Duodenal mucosa (tissue), 2 donors: ENCODE measurements around the gene LILRA1.
"Not testable (repeated sequence)": the region's sequence is repeated elsewhere in the genome, so short reads cannot be mapped to it uniquely, and the experiment has no call there.

Experiments used
- H3K27ac ChIP-seq: one replicate; pipeline ENCODE4 v1.7.0; 2013; ENCODE audit warnings: low read depth, low read length
- H3K27me3 ChIP-seq, 2 donors: one replicate each; pipeline ENCODE4 v1.7.0; 2013; ENCODE audit warnings: low read length in 2 of 2, control low read depth in 1 of 2; ENCODE audit not compliant: insufficient read depth in 2 of 2, control insufficient read depth in 1 of 2
- H3K36me3 ChIP-seq, 2 donors: one replicate each; pipeline ENCODE4 v1.7.0; 2013; ENCODE audit warnings: low read length in 2 of 2, control low read depth in 1 of 2; ENCODE audit not compliant: insufficient read depth in 2 of 2, control insufficient read depth in 1 of 2
- H3K4me1 ChIP-seq, 2 donors: one replicate each; pipeline ENCODE4 v1.7.0; 2013; ENCODE audit warnings: low read length in 2 of 2, control low read depth in 1 of 2; ENCODE audit not compliant: insufficient read depth in 2 of 2, control insufficient read depth in 1 of 2
- H3K4me3 ChIP-seq, 2 donors: one replicate each; pipeline ENCODE4 v1.7.0; 2013; ENCODE audit warnings: low read length in 2 of 2, low read depth in 1 of 2
- H3K9ac ChIP-seq, 2 donors: one replicate each; pipeline ENCODE4 v1.7.0; 2013; ENCODE audit warnings: low read length in 2 of 2, low read depth in 1 of 2
- H3K9me3 ChIP-seq, 2 donors: one replicate each; pipeline ENCODE4 v1.7.0; 2013; ENCODE audit warnings: low read length in 2 of 2, control low read depth in 1 of 2; ENCODE audit not compliant: control insufficient read depth in 1 of 2

LILRA1 gene

DNA sequence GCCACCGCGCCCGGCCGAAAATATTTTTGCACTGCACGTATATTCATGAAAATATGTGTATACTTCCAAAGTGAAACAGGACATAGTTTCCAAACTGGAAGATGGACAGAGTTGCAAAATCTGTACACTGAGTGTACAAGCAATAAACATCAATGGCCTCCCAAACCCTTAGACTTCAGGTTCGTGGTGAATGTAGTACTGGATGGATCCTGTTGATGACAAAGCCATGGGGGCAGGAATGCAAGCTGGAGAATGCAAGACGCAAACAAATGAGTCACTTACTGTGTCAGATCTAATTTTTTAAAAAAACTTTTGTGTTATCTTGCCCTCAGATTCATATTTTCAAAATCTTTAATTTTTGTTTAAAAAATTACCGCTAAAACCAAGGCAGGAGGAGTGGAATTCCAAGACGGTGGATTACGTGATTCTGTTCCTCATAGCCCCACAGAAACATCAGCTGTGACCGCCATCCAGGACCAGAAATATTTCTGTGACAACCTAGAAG lies 32.5 kb upstream of the LILRA1 start:
- Histone ChIP-seq H3K4me1 (no peaks in the 10 kb centered on the region), H3K27me3 (peaks cover 0 to 3% of the 10 kb centered on the region in 2 donors), H3K27ac (no peak overlapping the region), H3K36me3 (no peaks in the 10 kb centered on the region), H3K9ac (no peak overlapping the region), H3K9me3 (no peaks in the 10 kb centered on the region), H3K4me3 (no peak overlapping the region)

DNA sequence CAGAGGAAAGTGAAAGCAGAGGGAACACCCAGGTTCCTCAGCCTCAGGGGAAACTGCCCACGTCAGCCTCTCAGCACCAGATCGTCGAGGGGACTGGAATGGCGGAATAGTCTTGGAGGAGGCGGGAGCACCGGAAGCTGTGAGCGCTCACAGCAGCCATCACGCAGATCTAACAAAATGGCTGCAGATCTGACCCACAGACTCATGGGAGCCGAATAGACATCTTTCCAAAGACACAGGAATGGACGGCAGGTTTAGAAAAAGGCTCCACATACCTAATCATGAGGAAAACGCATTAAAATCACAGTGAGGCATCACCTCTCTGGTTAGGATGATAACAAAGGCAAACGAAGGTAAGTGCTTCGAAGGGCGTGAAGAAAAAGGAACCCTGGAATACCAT lies 31.6 kb upstream of the LILRA1 start:
- H3K27me3 ChIP-seq = peaks cover 0 to 3% of the 10 kb centered on the region in 2 donors
- H3K27ac ChIP-seq = no peak overlapping the region
- H3K4me3 ChIP-seq = no peak overlapping the region
- H3K9me3 ChIP-seq = no peaks in the 10 kb centered on the region
- no peaks in the 10 kb centered on the region for H3K4me1 ChIP-seq
- H3K9ac ChIP-seq = no peak overlapping the region
- no peaks in the 10 kb centered on the region for H3K36me3 ChIP-seq

DNA sequence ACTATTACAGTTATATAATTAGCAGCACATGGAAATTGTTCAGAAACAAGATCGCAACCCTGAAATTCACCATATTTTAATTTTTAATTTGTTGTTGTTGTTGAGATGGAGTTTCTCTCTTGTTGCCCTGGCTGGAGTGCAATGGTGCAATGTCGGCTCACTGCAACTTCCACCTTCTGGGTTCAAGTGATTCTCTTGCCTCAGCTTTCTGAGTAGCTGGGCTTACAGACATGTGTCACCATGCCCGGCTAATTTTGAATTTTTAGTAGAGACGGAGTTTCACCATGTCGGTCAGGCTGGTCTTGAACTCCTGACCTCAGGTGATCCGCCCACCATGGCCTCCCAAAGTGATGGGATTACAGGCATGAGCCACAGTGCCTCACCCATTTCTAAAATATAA lies 30.2 kb upstream of the LILRA1 start:
- H3K36me3 ChIP-seq, H3K27me3 ChIP-seq, H3K9me3 ChIP-seq, H3K27ac ChIP-seq, H3K4me1 ChIP-seq, H3K4me3 ChIP-seq, H3K9ac ChIP-seq: not testable (repeated sequence)

DNA sequence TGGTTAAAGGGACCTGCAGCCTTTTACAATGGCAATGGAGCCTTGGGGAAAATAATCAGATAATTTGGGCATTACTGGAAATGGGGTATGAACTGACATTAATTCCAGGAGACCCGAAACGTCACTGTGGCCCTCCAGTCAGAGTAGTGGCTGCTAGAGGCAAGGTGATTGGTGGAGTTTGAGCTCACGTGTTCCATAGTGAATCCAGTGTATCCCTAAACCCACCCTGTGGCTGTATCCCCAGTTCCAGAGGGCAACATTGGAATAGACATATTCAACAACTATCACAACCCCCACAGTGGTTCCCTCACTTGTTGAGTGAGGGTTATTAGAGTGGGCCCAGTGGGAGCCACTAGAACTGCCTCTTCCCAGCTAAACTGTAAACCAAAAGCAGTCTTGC lies 23.1 kb upstream of the LILRA1 start:
- Histone ChIP-seq H3K4me1 (no peaks in the 10 kb centered on the region), H3K27me3 (peaks cover 0 to 5% of the 10 kb centered on the region in 2 donors), H3K4me3 (no peak overlapping the region), H3K36me3 (no peaks in the 10 kb centered on the region), H3K27ac (no peak overlapping the region), H3K9me3 (no peaks in the 10 kb centered on the region), H3K9ac (no peak overlapping the region)

GRCh38 chr19:54571715-54572615 lies 21.5 kb upstream of the LILRA1 start:
- H3K27me3 ChIP-seq, H3K27ac ChIP-seq, H3K4me1 ChIP-seq: not testable (repeated sequence)

GRCh38 chr19:54572696-54573311 lies 20.6 kb upstream of the LILRA1 start:
- Histone ChIP-seq H3K4me1 (no peaks in the 10 kb centered on the region), H3K36me3 (no peaks in the 10 kb centered on the region), H3K9me3 (no peaks in the 10 kb centered on the region), H3K4me3 (no peak overlapping the region), H3K9ac (no peak overlapping the region), H3K27ac (no peak overlapping the region), H3K27me3 (peaks cover 0 to 5% of the 10 kb centered on the region in 2 donors)

More at GRCh38 chr19:54571715-54572615, 21.5 kb upstream of the LILRA1 start:
- not testable (repeated sequence) for H3K36me3 ChIP-seq, H3K9me3 ChIP-seq, H3K9ac ChIP-seq, H3K4me3 ChIP-seq

GRCh38 chr19:54573330-54573872 lies 20.0 kb upstream of the LILRA1 start, which contains the start of gene LILRA2:
TSS of gene LILRA2 (plus strand) at chr19:54573790. CDS start at chr19:54573879, 89 bp downstream.
- H3K4me1 ChIP-seq = no peaks in the 10 kb centered on the region
- no peak within 1 kb of the TSS for H3K27ac ChIP-seq
- H3K4me3 ChIP-seq = no peak within 1 kb of the TSS
- no peak within 1 kb of the TSS for H3K9ac ChIP-seq
- no peaks in the 10 kb centered on the region for H3K9me3 ChIP-seq
- H3K36me3 ChIP-seq = no peaks in the 10 kb centered on the region
- H3K27me3 ChIP-seq = peaks cover 0 to 5% of the 10 kb centered on the region in 2 donors

DNA sequence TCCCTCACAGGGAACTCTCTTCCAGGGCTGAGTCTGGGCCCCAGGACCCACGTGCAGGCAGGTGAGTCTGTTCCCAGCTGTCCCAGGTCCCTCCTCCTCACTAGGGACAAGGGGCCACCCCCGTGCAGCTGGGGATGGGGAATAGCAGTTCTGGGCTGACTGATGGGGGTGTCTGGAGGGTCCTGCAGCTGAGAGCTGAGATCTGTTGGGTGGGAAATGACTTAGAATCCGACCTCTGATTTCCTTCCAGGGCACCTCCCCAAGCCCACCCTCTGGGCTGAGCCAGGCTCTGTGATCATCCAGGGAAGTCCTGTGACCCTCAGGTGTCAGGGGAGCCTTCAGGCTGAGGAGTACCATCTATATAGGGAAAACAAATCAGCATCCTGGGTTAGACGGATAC lies 19.4 kb upstream of the LILRA1 start:
- no peak overlapping the region for H3K4me3 ChIP-seq
- no peaks in the 10 kb centered on the region for H3K36me3 ChIP-seq
- no peaks in the 10 kb centered on the region for H3K4me1 ChIP-seq
- H3K27ac ChIP-seq = no peak overlapping the region
- H3K9me3 ChIP-seq = no peaks in the 10 kb centered on the region
- H3K27me3 ChIP-seq = peaks cover 0 to 5% of the 10 kb centered on the region in 2 donors
- no peak overlapping the region for H3K9ac ChIP-seq

DNA sequence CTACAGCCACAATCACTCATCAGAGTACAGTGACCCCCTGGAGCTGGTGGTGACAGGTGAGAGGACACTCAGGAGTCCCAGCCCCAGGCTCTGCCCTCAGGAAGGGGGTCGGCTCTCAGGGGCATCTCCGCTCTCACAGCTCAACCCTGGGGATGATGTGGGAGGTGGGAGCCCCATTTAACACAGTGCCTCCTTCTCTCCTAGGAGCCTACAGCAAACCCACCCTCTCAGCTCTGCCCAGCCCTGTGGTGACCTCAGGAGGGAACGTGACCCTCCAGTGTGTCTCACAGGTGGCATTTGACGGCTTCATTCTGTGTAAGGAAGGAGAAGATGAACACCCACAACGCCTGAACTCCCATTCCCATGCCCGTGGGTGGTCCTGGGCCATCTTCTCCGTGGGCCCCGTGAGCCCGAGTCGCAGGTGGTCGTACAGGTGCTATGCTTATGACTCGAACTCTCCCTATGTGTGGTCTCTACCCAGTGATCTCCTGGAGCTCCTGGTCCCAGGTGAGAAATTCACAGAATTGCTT lies 18.8 kb upstream of the LILRA1 start:
- no peak overlapping the region for H3K4me3 ChIP-seq
- H3K9me3 ChIP-seq = no peaks in the 10 kb centered on the region
- no peak overlapping the region for H3K27ac ChIP-seq
- H3K9ac ChIP-seq = no peak overlapping the region
- no peaks in the 10 kb centered on the region for H3K4me1 ChIP-seq
- H3K36me3 ChIP-seq = no peaks in the 10 kb centered on the region
- peaks cover 0 to 5% of the 10 kb centered on the region in 2 donors for H3K27me3 ChIP-seq

GRCh38 chr19:54575205-54575604 lies 18.2 kb upstream of the LILRA1 start:
- not testable (repeated sequence) for H3K27ac ChIP-seq, H3K9me3 ChIP-seq, H3K36me3 ChIP-seq, H3K27me3 ChIP-seq, H3K4me3 ChIP-seq, H3K9ac ChIP-seq, H3K4me1 ChIP-seq
